WTC11 (cell line): ENCODE data around the gene PLEK. TPM values are rescaled to one million over a fixed set of nuclear protein-coding genes. Genes with fewer than 3 reads are reported as not detected.

Experiments used
- ATAC-seq: fragments of 200-7000 bp; cut with Tn5 transposase; 2 replicates; pipeline ENCODE4 v1.10.0; 2021; ENCODE audit warnings: mild to moderate bottlenecking, moderate library complexity
- CTCF ChIA-PET: fragments of 300-600 bp; sonication (Branson Sonifier 250); formaldehyde crosslinking; loops from one replicate; lab custom pipeline; 2021; ENCODE audit warnings: antibody characterized with exemption; lab: Charles Lee
- POLR2A ChIA-PET: fragments of 350-600 bp; sonication (Branson Sonifier 250); formaldehyde crosslinking; loops from one replicate; lab custom pipeline; 2021; ENCODE audit warnings: antibody characterized with exemption; lab: Charles Lee
- DNase-seq: peaks from one replicate; pipeline ENCODE4 v3.0.0; 2021; ENCODE audit warnings: low spot score
- H3K27ac Mint-ChIP-seq: 2 replicates; pipeline ENCODE4 v1.8.0; 2021; ENCODE audit warnings: mixed read lengths
- H3K27me3 Mint-ChIP-seq: 2 replicates; pipeline ENCODE4 v1.8.0; 2021; ENCODE audit warnings: low read depth, mild to moderate bottlenecking, moderate library complexity, mixed read lengths
- H3K36me3 Mint-ChIP-seq: 2 replicates; pipeline ENCODE4 v1.8.0; 2021; ENCODE audit warnings: mixed read lengths
- H3K4me1 Mint-ChIP-seq: 2 replicates; pipeline ENCODE4 v1.8.0; 2022; ENCODE audit warnings: mixed read lengths
- H3K4me3 Mint-ChIP-seq: 2 replicates; pipeline ENCODE4 v1.8.0; 2021; ENCODE audit warnings: mild to moderate bottlenecking, moderate library complexity, mixed read lengths
- H3K9me3 Mint-ChIP-seq: 2 replicates; pipeline ENCODE4 v1.8.0; 2021; ENCODE audit warnings: mixed read lengths
- ETV6 ChIP-seq: sonication (generic); formaldehyde crosslinking; IDR thresholded peaks from 2 replicates; pipeline ENCODE4 v1.8.1; 2022; ENCODE audit warnings: mild to moderate bottlenecking, missing genetic modification reagents
- FOXK1 ChIP-seq: sonication (generic); formaldehyde crosslinking; IDR thresholded peaks from 2 replicates; pipeline ENCODE4 v1.8.0; 2022; ENCODE audit warnings: mild to moderate bottlenecking, moderate library complexity, missing genetic modification reagents
- GTF2I ChIP-seq: fragments of 250-450 bp; sonication (Bioruptor Pico); conservative IDR thresholded peaks from 2 replicates; pipeline ENCODE4 v1.4.0; 2021; ENCODE audit warnings: mild to moderate bottlenecking
- HMGA2 ChIP-seq: fragments of 250-450 bp; sonication (Bioruptor Pico); IDR thresholded peaks from 2 replicates; pipeline ENCODE4 v1.4.0; 2021; ENCODE audit warnings: mild to moderate bottlenecking, moderate library complexity
- JUN ChIP-seq: sonication (generic); formaldehyde crosslinking; IDR thresholded peaks from 2 replicates; pipeline ENCODE4 v1.8.0; 2023; ENCODE audit warnings: mild to moderate bottlenecking, missing genetic modification reagents
- MLX ChIP-seq: sonication (generic); formaldehyde crosslinking; IDR thresholded peaks from 2 replicates; pipeline ENCODE4 v1.8.1; 2023; ENCODE audit warnings: mild to moderate bottlenecking, missing genetic modification reagents, moderate library complexity
- MYBL2 ChIP-seq: sonication (generic); formaldehyde crosslinking; IDR thresholded peaks from 2 replicates; pipeline ENCODE4 v1.8.1; 2023; ENCODE audit warnings: mild to moderate bottlenecking, moderate library complexity, missing genetic modification reagents
- NR1H2 ChIP-seq: sonication (generic); formaldehyde crosslinking; IDR thresholded peaks from 2 replicates; pipeline ENCODE4 v1.9.0; 2021; ENCODE audit warnings: mild to moderate bottlenecking, moderate library complexity, missing genetic modification reagents
- NR3C1 ChIP-seq: sonication (generic); formaldehyde crosslinking; conservative IDR thresholded peaks from 2 replicates; pipeline ENCODE4 v1.8.1; 2023; ENCODE audit warnings: low read depth, mild to moderate bottlenecking, missing genetic modification reagents
- RELA ChIP-seq: sonication (generic); formaldehyde crosslinking; IDR thresholded peaks from 2 replicates; pipeline ENCODE4 v1.8.1; 2022; ENCODE audit warnings: missing genetic modification reagents, mild to moderate bottlenecking, borderline replicate concordance
- ZBTB21 ChIP-seq: sonication (generic); formaldehyde crosslinking; IDR thresholded peaks from 2 replicates; pipeline ENCODE4 v1.8.1; 2023; ENCODE audit warnings: mild to moderate bottlenecking, missing genetic modification reagents, borderline replicate concordance
- ZBTB43 ChIP-seq: sonication (generic); formaldehyde crosslinking; IDR thresholded peaks from 2 replicates; pipeline ENCODE4 v1.8.1; 2023; ENCODE audit warnings: mild to moderate bottlenecking, missing genetic modification reagents
- total RNA-seq: library from RNA; stranded (reverse); gene quantifications from 3 replicates; pipeline ENCODE4 v1.2.3, GENCODE V29; 2021
- TF ChIP-seq, protein P1 (sequence below): fragments of 200-600 bp; IDR thresholded peaks from 2 replicates; pipeline ENCODE4 v1.8.0; 2022; ENCODE audit warnings: antibody characterized with exemption
- TF ChIP-seq, protein P2 (sequence below): sonication (generic); formaldehyde crosslinking; IDR thresholded peaks from 2 replicates; pipeline ENCODE4 v1.8.1; 2022; ENCODE audit warnings: mild to moderate bottlenecking, missing genetic modification reagents, moderate library complexity, borderline replicate concordance
- TF ChIP-seq, protein P3 (sequence below): sonication (generic); formaldehyde crosslinking; IDR thresholded peaks from 2 replicates; pipeline ENCODE4 v1.8.1; 2023; ENCODE audit warnings: mild to moderate bottlenecking, missing genetic modification reagents

PLEK gene
- total RNA-seq, 1 experiment from 2014 or later, result 0.26 TPM

DNA sequence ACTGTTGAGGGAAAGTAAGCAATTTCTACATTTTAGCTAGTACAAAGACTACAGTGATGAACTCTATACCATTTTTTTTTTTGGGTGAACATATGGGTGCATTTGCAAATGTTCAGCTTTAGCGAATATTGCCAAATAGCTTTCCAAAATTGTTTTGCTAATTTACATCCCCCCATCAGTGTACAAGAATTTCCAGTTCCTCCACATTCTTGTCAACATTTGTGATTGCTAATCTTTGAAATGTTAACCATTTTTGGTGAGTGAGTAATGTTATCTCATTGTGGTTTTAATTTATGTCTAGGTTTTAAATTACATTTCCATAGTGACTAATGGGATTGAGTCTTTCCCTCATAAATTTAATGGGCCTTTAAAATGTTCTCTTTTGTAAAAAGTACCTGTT is 28.9 kb upstream of the PLEK start (continued):
- TF ChIP-seq, protein P1, sequence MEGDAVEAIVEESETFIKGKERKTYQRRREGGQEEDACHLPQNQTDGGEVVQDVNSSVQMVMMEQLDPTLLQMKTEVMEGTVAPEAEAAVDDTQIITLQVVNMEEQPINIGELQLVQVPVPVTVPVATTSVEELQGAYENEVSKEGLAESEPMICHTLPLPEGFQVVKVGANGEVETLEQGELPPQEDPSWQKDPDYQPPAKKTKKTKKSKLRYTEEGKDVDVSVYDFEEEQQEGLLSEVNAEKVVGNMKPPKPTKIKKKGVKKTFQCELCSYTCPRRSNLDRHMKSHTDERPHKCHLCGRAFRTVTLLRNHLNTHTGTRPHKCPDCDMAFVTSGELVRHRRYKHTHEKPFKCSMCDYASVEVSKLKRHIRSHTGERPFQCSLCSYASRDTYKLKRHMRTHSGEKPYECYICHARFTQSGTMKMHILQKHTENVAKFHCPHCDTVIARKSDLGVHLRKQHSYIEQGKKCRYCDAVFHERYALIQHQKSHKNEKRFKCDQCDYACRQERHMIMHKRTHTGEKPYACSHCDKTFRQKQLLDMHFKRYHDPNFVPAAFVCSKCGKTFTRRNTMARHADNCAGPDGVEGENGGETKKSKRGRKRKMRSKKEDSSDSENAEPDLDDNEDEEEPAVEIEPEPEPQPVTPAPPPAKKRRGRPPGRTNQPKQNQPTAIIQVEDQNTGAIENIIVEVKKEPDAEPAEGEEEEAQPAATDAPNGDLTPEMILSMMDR, result no peak
- no peak for TF ChIP-seq MLX (CRISPR knock-in tag)
- TF ChIP-seq ETV6, result no peak
- TF ChIP-seq HMGA2, result no peak
- TF ChIP-seq RELA, result no peak
- TF ChIP-seq ZBTB43 (CRISPR knock-in tag), result no peak
- TF ChIP-seq JUN (CRISPR knock-in tag), result no peak

DNA sequence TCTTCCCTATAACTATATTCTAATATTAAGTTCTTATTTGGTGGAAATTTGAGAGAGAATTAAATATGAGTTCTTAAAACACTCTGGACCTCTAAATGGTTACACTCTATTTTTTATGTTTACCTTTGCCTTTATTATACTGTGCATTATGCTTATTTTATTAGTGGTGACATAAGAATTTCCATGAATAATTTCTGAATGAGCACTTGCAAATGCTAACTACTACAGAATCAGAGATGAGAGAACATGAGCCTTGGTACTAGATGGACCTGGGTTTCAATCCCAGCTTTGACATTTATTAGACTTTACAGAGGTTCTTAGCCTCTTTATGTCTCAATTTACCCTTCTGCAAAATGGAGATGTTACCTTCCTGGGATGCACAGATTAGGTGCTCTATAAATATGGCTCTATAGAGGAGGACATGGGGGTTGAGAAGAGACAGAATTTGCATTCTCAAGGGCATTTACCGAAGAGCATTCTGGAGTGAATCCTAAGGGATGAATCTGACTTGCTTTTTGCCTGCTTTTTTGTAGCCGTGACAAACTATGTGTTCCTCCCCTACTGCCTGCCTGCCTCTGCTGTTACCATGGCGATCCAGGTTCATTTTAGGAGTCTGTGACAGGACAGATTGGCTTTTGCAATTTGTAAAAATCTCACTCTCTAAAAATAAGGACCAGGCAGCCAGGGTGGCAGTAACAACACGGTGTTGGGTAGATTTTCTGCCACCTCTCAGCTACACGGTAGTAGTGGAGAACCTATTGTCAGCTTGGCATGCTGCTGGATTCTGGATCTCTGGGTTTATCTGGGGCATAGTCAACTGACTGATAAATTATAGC is 24.6 kb upstream of the PLEK start:
- no peak overlapping the region for H3K4me3 Mint-ChIP-seq
- 0 out of 2 replicates have a peak, but pooled peaks cover 5% of the 10 kb centered on the region for H3K9me3 Mint-ChIP-seq
- H3K36me3 Mint-ChIP-seq, result no peaks in the 10 kb centered on the region
- no peak overlapping the region for H3K27ac Mint-ChIP-seq
- no peak for DNase-seq
- peaks cover 19% of the 10 kb centered on the region for H3K4me1 Mint-ChIP-seq
- TF ChIP-seq NR3C1, result no peak
- no peak for TF ChIP-seq FOXK1 (CRISPR knock-in tag)
- TF ChIP-seq, protein P2, sequence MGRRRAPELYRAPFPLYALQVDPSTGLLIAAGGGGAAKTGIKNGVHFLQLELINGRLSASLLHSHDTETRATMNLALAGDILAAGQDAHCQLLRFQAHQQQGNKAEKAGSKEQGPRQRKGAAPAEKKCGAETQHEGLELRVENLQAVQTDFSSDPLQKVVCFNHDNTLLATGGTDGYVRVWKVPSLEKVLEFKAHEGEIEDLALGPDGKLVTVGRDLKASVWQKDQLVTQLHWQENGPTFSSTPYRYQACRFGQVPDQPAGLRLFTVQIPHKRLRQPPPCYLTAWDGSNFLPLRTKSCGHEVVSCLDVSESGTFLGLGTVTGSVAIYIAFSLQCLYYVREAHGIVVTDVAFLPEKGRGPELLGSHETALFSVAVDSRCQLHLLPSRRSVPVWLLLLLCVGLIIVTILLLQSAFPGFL (CRISPR knock-in tag), result no peak
- no peak for TF ChIP-seq ZBTB21 (CRISPR knock-in tag)
- TF ChIP-seq, protein P3, sequence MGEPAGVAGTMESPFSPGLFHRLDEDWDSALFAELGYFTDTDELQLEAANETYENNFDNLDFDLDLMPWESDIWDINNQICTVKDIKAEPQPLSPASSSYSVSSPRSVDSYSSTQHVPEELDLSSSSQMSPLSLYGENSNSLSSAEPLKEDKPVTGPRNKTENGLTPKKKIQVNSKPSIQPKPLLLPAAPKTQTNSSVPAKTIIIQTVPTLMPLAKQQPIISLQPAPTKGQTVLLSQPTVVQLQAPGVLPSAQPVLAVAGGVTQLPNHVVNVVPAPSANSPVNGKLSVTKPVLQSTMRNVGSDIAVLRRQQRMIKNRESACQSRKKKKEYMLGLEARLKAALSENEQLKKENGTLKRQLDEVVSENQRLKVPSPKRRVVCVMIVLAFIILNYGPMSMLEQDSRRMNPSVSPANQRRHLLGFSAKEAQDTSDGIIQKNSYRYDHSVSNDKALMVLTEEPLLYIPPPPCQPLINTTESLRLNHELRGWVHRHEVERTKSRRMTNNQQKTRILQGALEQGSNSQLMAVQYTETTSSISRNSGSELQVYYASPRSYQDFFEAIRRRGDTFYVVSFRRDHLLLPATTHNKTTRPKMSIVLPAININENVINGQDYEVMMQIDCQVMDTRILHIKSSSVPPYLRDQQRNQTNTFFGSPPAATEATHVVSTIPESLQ (CRISPR knock-in tag), result no peak
- TF ChIP-seq NR1H2 (CRISPR knock-in tag), result no peak
- TF ChIP-seq MYBL2 (CRISPR knock-in tag), result no peak
- TF ChIP-seq GTF2I (CRISPR knock-in tag), result no peak
- TF ChIP-seq, protein P1, result no peak
- no peaks in the 10 kb centered on the region for H3K27me3 Mint-ChIP-seq
- POLR2A ChIA-PET, result no interaction called here
- CTCF ChIA-PET, result interaction anchor here (0.6 to 1.8 kb wide), 2 partner anchors 101 to 674 kb away, joined by 3 to 5 read pairs; no protein-coding TSS in a partner anchor
- ATAC-seq, result no peak
